Smooth muscle cell (in vitro differentiated cells): ENCODE results near the gene HDAC4. TPM values are rescaled to one million over a fixed set of nuclear protein-coding genes. Genes with fewer than 3 reads are reported as not detected.

Experiments used
- DNase-seq: peaks from one replicate; lab custom pipeline; 2025; ENCODE audit not compliant: unreplicated experiment; lab: John Stamatoyannopoulos, UW
- H2AFZ ChIP-seq: fragments of 200-600 bp; sonication (generic); 2 replicates; pipeline ENCODE4 v1.6.0; 2016; ENCODE audit warnings: antibody characterized with exemption, low read depth, mild to moderate bottlenecking
- H3F3A ChIP-seq: fragments of 200-600 bp; sonication (generic); 2 replicates; pipeline ENCODE4 v1.6.0; 2017; ENCODE audit warnings: antibody characterized with exemption, low read depth
- H3K27ac ChIP-seq: fragments of 200-600 bp; sonication (generic); 2 replicates; pipeline ENCODE4 v1.5.1; 2016; ENCODE audit warnings: low read depth, mild to moderate bottlenecking
- H3K27me3 ChIP-seq: fragments of 200-600 bp; sonication (generic); 2 replicates; pipeline ENCODE4 v1.6.1; 2016; ENCODE audit warnings: low read depth, mild to moderate bottlenecking
- H3K36me3 ChIP-seq: fragments of 200-600 bp; sonication (generic); 2 replicates; pipeline ENCODE4 v1.5.1; 2016; ENCODE audit warnings: low read depth
- H3K4me1 ChIP-seq: fragments of 200-600 bp; sonication (generic); 2 replicates; pipeline ENCODE4 v1.5.1; 2016; ENCODE audit warnings: low read depth
- H3K4me2 ChIP-seq: fragments of 200-600 bp; sonication (generic); 2 replicates; pipeline ENCODE4 v1.6.0; 2016; ENCODE audit warnings: mild to moderate bottlenecking
- H3K4me3 ChIP-seq: fragments of 200-600 bp; sonication (generic); 2 replicates; pipeline ENCODE4 v1.5.1; 2016; ENCODE audit warnings: mild to moderate bottlenecking
- H3K79me2 ChIP-seq: fragments of 200-600 bp; sonication (generic); 2 replicates; pipeline ENCODE4 v1.6.0; 2016; ENCODE audit warnings: low read depth, mild to moderate bottlenecking
- H3K9ac ChIP-seq: fragments of 200-600 bp; sonication (generic); 2 replicates; pipeline ENCODE4 v1.6.0; 2016; ENCODE audit warnings: low read depth
- H3K9me3 ChIP-seq: fragments of 200-600 bp; sonication (generic); replicated peaks from 2 replicates; pipeline ENCODE4 v1.5.1; 2016; ENCODE audit warnings: low read depth
- H4K20me1 ChIP-seq: fragments of 200-600 bp; sonication (generic); 2 replicates; pipeline ENCODE4 v1.6.0; 2016; ENCODE audit warnings: low read depth
- WGBS: methylation state at CpG from one replicate; pipeline ENCODE4 v1.1.7; 2016; ENCODE audit warnings: low lambda C conversion rate; 5-methylcytosine and 5-hydroxymethylcytosine counted together
- polyA plus RNA-seq: library from polyadenylated mRNA; unstranded; fragments of >200 nt; fragmentation: Nextera tagmentation; extraction: Ambion mirVana; gene quantifications from 2 replicates; pipeline ENCODE4 v1.2.1, GENCODE V29; 2016
- total RNA-seq: library from RNA; depleted of rRNA; stranded (reverse); fragments of >200 nt; gene quantifications from 2 replicates; pipeline ENCODE4 v1.2.3, GENCODE V29; 2014
- TF ChIP-seq, protein P1 (sequence below): fragments of 200-600 bp; sonication (generic); IDR thresholded peaks from 2 replicates; pipeline ENCODE4 v1.5.1; 2017; ENCODE audit warnings: borderline replicate concordance, mild to moderate bottlenecking, antibody characterized with exemption; ENCODE audit not compliant: insufficient read depth, poor library complexity, severe bottlenecking

Gene HDAC4
- total and polyA plus RNA-seq, 2 experiments from 2014 or later: 6.2 to 35.7 TPM

GRCh38 chr2:239382384-239382880 lies 18.4 kb downstream of the HDAC4 start:
- Histone ChIP-seq H3K27ac (no peak overlapping the region), H3K9me3 (no peaks in the 10 kb centered on the region), H3K36me3 (no peaks in the 10 kb centered on the region), H3K4me1 (no peaks in the 10 kb centered on the region), H3K79me2 (peaks cover 15% of the 10 kb centered on the region), H3F3A (no peaks in the 10 kb centered on the region), H3K4me3 (no peak overlapping the region), H2AFZ (no peak overlapping the region), H4K20me1 (peaks cover 91% of the 10 kb centered on the region), H3K4me2 (no peak overlapping the region), H3K27me3 (no peaks in the 10 kb centered on the region), H3K9ac (no peak overlapping the region)
- TF ChIP-seq, protein P1, sequence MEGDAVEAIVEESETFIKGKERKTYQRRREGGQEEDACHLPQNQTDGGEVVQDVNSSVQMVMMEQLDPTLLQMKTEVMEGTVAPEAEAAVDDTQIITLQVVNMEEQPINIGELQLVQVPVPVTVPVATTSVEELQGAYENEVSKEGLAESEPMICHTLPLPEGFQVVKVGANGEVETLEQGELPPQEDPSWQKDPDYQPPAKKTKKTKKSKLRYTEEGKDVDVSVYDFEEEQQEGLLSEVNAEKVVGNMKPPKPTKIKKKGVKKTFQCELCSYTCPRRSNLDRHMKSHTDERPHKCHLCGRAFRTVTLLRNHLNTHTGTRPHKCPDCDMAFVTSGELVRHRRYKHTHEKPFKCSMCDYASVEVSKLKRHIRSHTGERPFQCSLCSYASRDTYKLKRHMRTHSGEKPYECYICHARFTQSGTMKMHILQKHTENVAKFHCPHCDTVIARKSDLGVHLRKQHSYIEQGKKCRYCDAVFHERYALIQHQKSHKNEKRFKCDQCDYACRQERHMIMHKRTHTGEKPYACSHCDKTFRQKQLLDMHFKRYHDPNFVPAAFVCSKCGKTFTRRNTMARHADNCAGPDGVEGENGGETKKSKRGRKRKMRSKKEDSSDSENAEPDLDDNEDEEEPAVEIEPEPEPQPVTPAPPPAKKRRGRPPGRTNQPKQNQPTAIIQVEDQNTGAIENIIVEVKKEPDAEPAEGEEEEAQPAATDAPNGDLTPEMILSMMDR: no peak
- DNase-seq: no peak
- 90% methylated on average over 6 of the region's 6 CpGs for WGBS

GRCh38 chr2:239381709-239382134 lies 19.1 kb downstream of the HDAC4 start:
- Histone ChIP-seq H3K4me3 (no peak overlapping the region), H3K79me2 (peaks cover 15% of the 10 kb centered on the region), H3K27ac (no peak overlapping the region), H3F3A (no peaks in the 10 kb centered on the region), H3K4me2 (no peak overlapping the region), H3K36me3 (no peaks in the 10 kb centered on the region), H3K9ac (no peak overlapping the region), H4K20me1 (peaks cover 93% of the 10 kb centered on the region), H3K4me1 (no peaks in the 10 kb centered on the region), H2AFZ (no peak overlapping the region), H3K9me3 (no peaks in the 10 kb centered on the region), H3K27me3 (no peaks in the 10 kb centered on the region)
- WGBS: 85% methylated on average over 7 of the region's 7 CpGs
- DNase-seq: no peak
- TF ChIP-seq, protein P1: no peak

- Histone ChIP-seq H3K4me3 (no peak overlapping the region), H3K9ac (no peak overlapping the region), H3F3A (no peaks in the 10 kb centered on the region), H4K20me1 (peaks cover 94% of the 10 kb centered on the region), H3K9me3 (no peaks in the 10 kb centered on the region), H3K36me3 (no peaks in the 10 kb centered on the region), H3K79me2 (peaks cover 15% of the 10 kb centered on the region), H2AFZ (no peak overlapping the region), H3K4me2 (no peak overlapping the region), H3K27me3 (no peaks in the 10 kb centered on the region), H3K4me1 (no peaks in the 10 kb centered on the region), H3K27ac (no peak overlapping the region)
- DNase-seq: no peak
- WGBS: 85% methylated on average over 30 of the region's 30 CpGs
- TF ChIP-seq, protein P1: no peak
These were observed 19.8 kb downstream of the HDAC4 start for GRCh38 chr2:239380831-239381708.
